Trophoblast cell (in vitro differentiated cells and primary cell): ENCODE measurements around the gene AAK1.
A peak's percentile ranks its signal among the peaks of the same experiment; 100 is the strongest.

Experiments used
- DNase-seq, 2 donors: peaks; one replicate each; pipeline ENCODE4 v3.0.0-alpha.2; 2016
- H2AFZ ChIP-seq: 2 replicates; pipeline ENCODE4 v1.6.1; 2013; ENCODE audit warnings: low read length, moderate library complexity, mild to moderate bottlenecking; ENCODE audit not compliant: insufficient read depth, poor library complexity
- H2AK5ac ChIP-seq: 2 replicates; pipeline ENCODE4 v1.6.1; 2013; ENCODE audit warnings: mild to moderate bottlenecking, low read length
- H2BK120ac ChIP-seq: 2 replicates; pipeline ENCODE4 v1.6.1; 2013; ENCODE audit warnings: low read length, mild to moderate bottlenecking, moderate library complexity; ENCODE audit not compliant: insufficient read depth, poor library complexity
- H2BK12ac ChIP-seq: 2 replicates; pipeline ENCODE4 v1.6.1; 2013; ENCODE audit warnings: mild to moderate bottlenecking, low read length, moderate library complexity
- H2BK5ac ChIP-seq: 2 replicates; pipeline ENCODE4 v1.6.1; 2013; ENCODE audit warnings: low read length, low read depth, moderate library complexity, mild to moderate bottlenecking; ENCODE audit not compliant: poor library complexity
- H3K14ac ChIP-seq: 2 replicates; pipeline ENCODE4 v1.6.1; 2013; ENCODE audit warnings: mild to moderate bottlenecking, low read length
- H3K18ac ChIP-seq: 2 replicates; pipeline ENCODE4 v1.6.1; 2013; ENCODE audit warnings: mild to moderate bottlenecking, low read length
- H3K23ac ChIP-seq: 2 replicates; pipeline ENCODE4 v1.6.1; 2013; ENCODE audit warnings: low read length
- H3K27ac ChIP-seq: 2 replicates; pipeline ENCODE4 v1.5.1; 2013; ENCODE audit warnings: low read depth, mild to moderate bottlenecking, inconsistent platforms, low read length, moderate library complexity
- H3K27me3 ChIP-seq: 2 replicates; pipeline ENCODE4 v1.6.1; 2013; ENCODE audit warnings: inconsistent platforms, mild to moderate bottlenecking, low read length, moderate library complexity; ENCODE audit not compliant: insufficient read depth
- H3K36me3 ChIP-seq, 2 experiments: 1 replicate in 1 of 2; 2 replicates in 1 of 2; pipeline ENCODE4 v1.6.1; 2013; ENCODE audit warnings: low read length in 2 of 2, mild to moderate bottlenecking in 2 of 2, moderate library complexity in 1 of 2; ENCODE audit not compliant: insufficient read depth in 2 of 2, control insufficient read depth in 1 of 2
- H3K4ac ChIP-seq: 2 replicates; pipeline ENCODE4 v1.6.1; 2013; ENCODE audit warnings: low read depth, mild to moderate bottlenecking, low read length, moderate library complexity
- H3K4me1 ChIP-seq, 2 experiments: 1 replicate in 1 of 2; 2 replicates in 1 of 2; pipeline ENCODE4 v1.6.1; 2013; ENCODE audit warnings: low read length in 2 of 2, mild to moderate bottlenecking in 2 of 2, moderate library complexity in 1 of 2; ENCODE audit not compliant: insufficient read depth in 2 of 2, control insufficient read depth in 1 of 2
- H3K4me2 ChIP-seq: 2 replicates; pipeline ENCODE4 v1.6.1; 2013; ENCODE audit warnings: inconsistent platforms, mild to moderate bottlenecking, low read length, moderate library complexity
- H3K4me3 ChIP-seq: 2 replicates; pipeline ENCODE4 v1.5.1; 2013; ENCODE audit warnings: mild to moderate bottlenecking, low read depth, low read length, inconsistent platforms
- H3K79me1 ChIP-seq: one replicate; pipeline ENCODE4 v1.6.1; 2013; ENCODE audit warnings: low read length
- H3K79me2 ChIP-seq: 2 replicates; pipeline ENCODE4 v1.6.1; 2013; ENCODE audit warnings: low read length, mild to moderate bottlenecking; ENCODE audit not compliant: control insufficient read depth, insufficient read depth, poor library complexity
- H3K9ac ChIP-seq: 2 replicates; pipeline ENCODE4 v1.6.1; 2013; ENCODE audit warnings: mild to moderate bottlenecking, low read length
- H3K9me3 ChIP-seq: 2 replicates; pipeline ENCODE4 v1.6.1; 2013; ENCODE audit warnings: low read depth, mild to moderate bottlenecking, control low read depth, inconsistent platforms, low read length; ENCODE audit not compliant: insufficient read depth
- H4K12ac ChIP-seq: 2 replicates; pipeline ENCODE4 v1.6.1; 2013; ENCODE audit warnings: low read depth, mild to moderate bottlenecking, low read length, moderate library complexity
- H4K8ac ChIP-seq: 2 replicates; pipeline ENCODE4 v1.6.1; 2013; ENCODE audit warnings: low read depth, mild to moderate bottlenecking, low read length, moderate library complexity
- H4K91ac ChIP-seq: one replicate; pipeline ENCODE4 v1.6.1; 2013; ENCODE audit warnings: low read depth, mild to moderate bottlenecking, low read length, moderate library complexity
- WGBS: extraction: QIAGEN DNeasy Blood & Tissue Kit; methylation state at CpG from one replicate; pipeline ENCODE4 v1.1.7; 2013; ENCODE audit warnings: missing lambda C conversion rate; ENCODE audit not compliant: insufficient read length, insufficient coverage; ENCODE audit errors: extremely low coverage; 5-methylcytosine and 5-hydroxymethylcytosine counted together

The AAK1 gene

DNA sequence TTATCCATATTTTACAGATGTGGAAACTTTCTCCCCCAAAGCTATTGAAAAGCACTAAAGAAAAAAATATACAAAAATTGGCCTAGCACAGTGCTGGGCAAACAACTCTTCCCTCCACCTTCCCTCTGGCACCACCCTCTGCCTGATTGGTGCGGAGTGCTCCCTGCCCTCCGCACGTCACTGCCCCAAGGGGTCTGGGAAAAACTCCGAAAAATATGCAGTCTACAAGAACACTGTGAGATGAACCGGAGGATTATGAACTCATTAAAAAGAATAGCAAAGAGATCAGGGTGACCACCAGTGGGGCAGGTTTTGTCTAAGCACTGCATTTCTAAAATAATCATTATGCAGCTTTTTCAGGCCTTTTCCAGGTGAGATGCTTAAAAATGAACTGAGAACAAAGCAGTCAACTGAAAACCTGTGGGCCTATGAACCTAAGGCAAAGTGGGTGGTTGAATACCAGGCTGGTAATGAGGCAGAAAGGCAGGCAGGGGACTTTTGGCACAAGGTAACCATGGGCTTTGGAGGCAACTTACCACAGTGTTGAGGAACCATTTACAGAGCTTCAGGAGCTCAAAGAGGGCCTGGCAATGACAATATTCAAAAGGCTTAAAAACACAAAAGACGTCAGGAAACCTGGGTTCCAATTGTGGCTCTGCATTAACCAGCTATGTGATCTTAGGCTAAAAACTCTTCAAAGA, 57.5 kb downstream of the AAK1 start:
- H2AFZ ChIP-seq = no peak overlapping the region
- DNase-seq = no peak
- H3K4me1 ChIP-seq = peaks cover 3 to 6% of the 10 kb centered on the region in 2 experiments
- H3K79me2 ChIP-seq = no peaks in the 10 kb centered on the region
- H2AK5ac ChIP-seq = no peak overlapping the region
- no peak overlapping the region for H3K18ac ChIP-seq
- H3K36me3 ChIP-seq = no peaks in the 10 kb centered on the region
- H4K12ac ChIP-seq = no peak overlapping the region
- H3K9ac ChIP-seq = no peak overlapping the region
- no peak overlapping the region for H3K14ac ChIP-seq
- H3K4me3 ChIP-seq = no peak overlapping the region
- H2BK12ac ChIP-seq = no peak overlapping the region
- H4K8ac ChIP-seq = no peak overlapping the region
- H3K9me3 ChIP-seq = no peaks in the 10 kb centered on the region
- no peak overlapping the region for H2BK5ac ChIP-seq
- no peak overlapping the region for H3K4ac ChIP-seq
- no peaks in the 10 kb centered on the region for H3K79me1 ChIP-seq
- H3K27ac ChIP-seq = no peak overlapping the region
- no peaks in the 10 kb centered on the region for H3K27me3 ChIP-seq
- no peak overlapping the region for H2BK120ac ChIP-seq
- WGBS = no CpG with 5 or more reads among the region's 6 CpGs
- no peak overlapping the region for H3K4me2 ChIP-seq
- no peak overlapping the region for H3K23ac ChIP-seq
- no peak overlapping the region for H4K91ac ChIP-seq

DNA sequence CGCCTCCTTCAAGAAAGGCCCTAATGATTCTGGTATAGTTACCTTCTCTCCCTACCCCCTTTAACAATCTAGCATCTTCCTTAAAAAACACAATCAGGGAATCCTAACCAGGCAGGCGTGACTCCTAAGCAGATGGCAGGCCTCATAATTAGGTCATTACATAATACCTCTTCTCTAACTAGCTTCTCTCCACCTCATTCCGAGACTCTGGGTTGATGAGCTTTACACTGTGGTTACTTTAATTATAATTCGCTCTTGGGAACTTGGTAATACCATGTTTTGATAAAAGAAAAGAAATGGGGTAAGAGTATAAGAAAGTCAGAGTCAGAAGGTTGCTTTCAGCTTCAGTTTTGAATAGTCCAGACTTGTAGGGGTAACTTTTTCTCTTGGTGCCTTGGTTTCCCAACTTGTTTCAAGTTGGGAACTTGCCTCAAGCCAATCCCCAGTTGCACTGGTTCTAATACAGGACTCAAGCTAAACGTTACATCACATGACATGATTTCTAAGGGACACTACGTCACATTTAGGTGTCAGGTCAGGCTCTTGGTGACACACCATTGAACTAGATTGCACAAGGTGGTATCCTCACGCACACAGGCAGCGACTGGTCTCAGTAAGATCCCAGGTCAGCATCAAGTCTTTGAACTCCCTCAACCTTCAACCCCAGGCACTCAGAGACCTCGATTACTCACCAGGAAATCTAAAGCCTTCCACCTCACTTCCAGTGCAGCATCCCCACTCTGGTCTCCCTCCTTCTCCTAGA, 59.2 kb downstream of the AAK1 start:
- H2BK12ac ChIP-seq = no peak overlapping the region
- no peak overlapping the region for H3K4ac ChIP-seq
- DNase-seq = peak in 1 of 2 donors; percentile 50
- H3K9me3 ChIP-seq = no peaks in the 10 kb centered on the region
- no peak overlapping the region for H2BK120ac ChIP-seq
- no peak overlapping the region for H2BK5ac ChIP-seq
- H3K27me3 ChIP-seq = no peaks in the 10 kb centered on the region
- no peak overlapping the region for H3K4me2 ChIP-seq
- H3K79me1 ChIP-seq = no peaks in the 10 kb centered on the region
- no peak overlapping the region for H2AK5ac ChIP-seq
- H4K8ac ChIP-seq = no peak overlapping the region
- H3K9ac ChIP-seq = no peak overlapping the region
- peak overlapping the region; percentile 34 for H3K23ac ChIP-seq
- H3K27ac ChIP-seq = no peak overlapping the region
- H4K91ac ChIP-seq = no peak overlapping the region
- H3K4me3 ChIP-seq = peak overlapping the region; percentile 44
- no CpG with 5 or more reads among the region's 9 CpGs for WGBS
- H3K14ac ChIP-seq = no peak overlapping the region
- H3K4me1 ChIP-seq = peaks cover 0 to 4% of the 10 kb centered on the region in 2 experiments
- H3K79me2 ChIP-seq = no peaks in the 10 kb centered on the region
- H4K12ac ChIP-seq = no peak overlapping the region
- H2AFZ ChIP-seq = no peak overlapping the region
- H3K36me3 ChIP-seq = no peaks in the 10 kb centered on the region
- no peak overlapping the region for H3K18ac ChIP-seq

GRCh38 chr2:69583321-69583833, 60.2 kb downstream of the AAK1 start:
- Histone ChIP-seq H3K14ac (no peak overlapping the region), H4K91ac (no peak overlapping the region), H2AFZ (no peak overlapping the region), H4K8ac (no peak overlapping the region), H3K9me3 (no peaks in the 10 kb centered on the region), H3K27ac (no peak overlapping the region), H3K79me1 (no peaks in the 10 kb centered on the region), H3K79me2 (no peaks in the 10 kb centered on the region), H3K23ac (no peak overlapping the region), H3K27me3 (no peaks in the 10 kb centered on the region), H2BK5ac (no peak overlapping the region), H3K36me3 (no peaks in the 10 kb centered on the region), H3K9ac (no peak overlapping the region), H3K4me1 (peaks cover 0 to 5% of the 10 kb centered on the region in 2 experiments), H4K12ac (no peak overlapping the region), H2AK5ac (no peak overlapping the region), H3K18ac (no peak overlapping the region), H3K4me2 (no peak overlapping the region), H3K4ac (no peak overlapping the region), H2BK12ac (no peak overlapping the region), H3K4me3 (no peak overlapping the region), H2BK120ac (no peak overlapping the region)
- DNase-seq = no peak
- no CpG with 5 or more reads among the region's 3 CpGs for WGBS

GRCh38 chr2:69582582-69583176, 60.9 kb downstream of the AAK1 start:
- H3K27ac ChIP-seq = no peak overlapping the region
- H4K12ac ChIP-seq = no peak overlapping the region
- no peak overlapping the region for H3K14ac ChIP-seq
- H2AK5ac ChIP-seq = no peak overlapping the region
- no peak overlapping the region for H2AFZ ChIP-seq
- no peak overlapping the region for H4K91ac ChIP-seq
- H3K4me1 ChIP-seq = peaks cover 0 to 9% of the 10 kb centered on the region in 2 experiments
- no peak overlapping the region for H3K9ac ChIP-seq
- H2BK5ac ChIP-seq = no peak overlapping the region
- H3K23ac ChIP-seq = no peak overlapping the region
- H3K79me2 ChIP-seq = no peaks in the 10 kb centered on the region
- no peak overlapping the region for H3K4ac ChIP-seq
- no peak overlapping the region for H2BK12ac ChIP-seq
- H3K9me3 ChIP-seq = no peaks in the 10 kb centered on the region
- DNase-seq = no peak
- no peak overlapping the region for H3K4me2 ChIP-seq
- no peak overlapping the region for H2BK120ac ChIP-seq
- no peaks in the 10 kb centered on the region for H3K27me3 ChIP-seq
- H4K8ac ChIP-seq = no peak overlapping the region
- no peak overlapping the region for H3K4me3 ChIP-seq
- H3K36me3 ChIP-seq = no peaks in the 10 kb centered on the region
- no peaks in the 10 kb centered on the region for H3K79me1 ChIP-seq
- no CpG with 5 or more reads among the region's 3 CpGs for WGBS
- H3K18ac ChIP-seq = no peak overlapping the region
